ENCODE measurements around the gene HOXB6. TPM values are rescaled to one million over a fixed set of nuclear protein-coding genes. Genes with fewer than 3 reads are reported as not detected.

Gene HOXB6
- polyA plus RNA-seq, 3 donors, result not detected

DNA sequence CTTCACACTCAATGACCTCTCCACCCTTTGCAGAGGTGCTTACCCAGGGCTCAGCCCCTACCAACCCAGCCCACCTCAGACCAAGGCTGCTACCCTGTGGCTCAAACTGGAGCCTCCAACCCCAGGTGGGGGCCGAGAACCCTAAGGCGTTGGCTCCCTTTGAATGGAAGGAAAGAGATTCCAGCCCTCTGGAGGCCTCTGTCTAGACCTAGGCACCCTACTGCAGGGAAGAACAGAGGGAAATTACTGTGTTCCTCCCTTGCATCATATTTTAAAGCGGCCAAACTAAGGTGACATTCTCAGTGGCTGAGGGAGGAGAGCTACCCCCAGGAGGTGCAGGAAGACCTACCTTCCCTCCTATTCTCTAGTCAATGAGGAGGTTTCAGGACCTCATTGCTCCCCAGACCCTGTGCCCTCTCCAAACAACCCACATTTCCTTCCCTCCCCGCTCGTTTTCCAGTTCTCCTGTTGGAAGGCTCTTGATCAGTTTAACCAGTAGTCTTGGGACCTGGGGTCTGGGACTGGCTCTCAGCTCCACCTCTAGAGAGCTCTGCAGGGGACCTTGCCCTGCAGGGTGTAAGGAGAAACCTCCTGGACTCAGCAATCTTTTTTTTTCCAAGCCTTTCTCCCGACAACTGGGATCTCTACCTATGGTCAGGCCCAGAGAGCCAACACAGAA lies 15.8 kb upstream of the HOXB6 start:
- intact Hi-C loops (cut with micrococcal nuclease), result no loop called here
- TF ChIP-seq, protein P1, sequence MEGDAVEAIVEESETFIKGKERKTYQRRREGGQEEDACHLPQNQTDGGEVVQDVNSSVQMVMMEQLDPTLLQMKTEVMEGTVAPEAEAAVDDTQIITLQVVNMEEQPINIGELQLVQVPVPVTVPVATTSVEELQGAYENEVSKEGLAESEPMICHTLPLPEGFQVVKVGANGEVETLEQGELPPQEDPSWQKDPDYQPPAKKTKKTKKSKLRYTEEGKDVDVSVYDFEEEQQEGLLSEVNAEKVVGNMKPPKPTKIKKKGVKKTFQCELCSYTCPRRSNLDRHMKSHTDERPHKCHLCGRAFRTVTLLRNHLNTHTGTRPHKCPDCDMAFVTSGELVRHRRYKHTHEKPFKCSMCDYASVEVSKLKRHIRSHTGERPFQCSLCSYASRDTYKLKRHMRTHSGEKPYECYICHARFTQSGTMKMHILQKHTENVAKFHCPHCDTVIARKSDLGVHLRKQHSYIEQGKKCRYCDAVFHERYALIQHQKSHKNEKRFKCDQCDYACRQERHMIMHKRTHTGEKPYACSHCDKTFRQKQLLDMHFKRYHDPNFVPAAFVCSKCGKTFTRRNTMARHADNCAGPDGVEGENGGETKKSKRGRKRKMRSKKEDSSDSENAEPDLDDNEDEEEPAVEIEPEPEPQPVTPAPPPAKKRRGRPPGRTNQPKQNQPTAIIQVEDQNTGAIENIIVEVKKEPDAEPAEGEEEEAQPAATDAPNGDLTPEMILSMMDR (IDR thresholded peaks at IDR 0.05), result no peak
- peaks cover 94 to 100% (median 95%) of the 10 kb centered on the region in 3 donors for H3K27me3 Mint-ChIP-seq (ENCODE audit: low read depth in 3 of 3)
- Histone ChIP-seq H2AFZ (ENCODE audit: insufficient read depth, low read depth, low read length, poor library complexity, severe bottlenecking) (no peak overlapping the region), H3K9ac (ENCODE audit: insufficient read depth, low read length, poor library complexity, severe bottlenecking) (no peak overlapping the region), H3K4me1 (ENCODE audit: control insufficient read depth in 1 of 2, insufficient read depth in 2 of 2, low read length in 2 of 2) (peaks cover 4 to 9% of the 10 kb centered on the region in 2 donors), H3K4me3 (replicated peaks in 1 of 3; ENCODE audit: low read depth in 2 of 3, low read length in 3 of 3) (no peak overlapping the region), H3K36me3 (replicated peaks in 1 of 2; ENCODE audit: control insufficient read depth in 1 of 2, insufficient read depth in 2 of 2, low read length in 2 of 2) (no peaks in the 10 kb centered on the region), H3K27ac (ENCODE audit: low read depth in 1 of 2, low read length in 2 of 2) (no peak overlapping the region), H4K20me1 (ENCODE audit: insufficient read depth, low read length) (no peaks in the 10 kb centered on the region), H3K4me2 (replicated peaks; ENCODE audit: extremely low read depth, low read length, poor library complexity, severe bottlenecking) (no peak overlapping the region), H3K9me3 (replicated peaks in 1 of 2; ENCODE audit: control insufficient read depth in 1 of 2, insufficient read depth in 1 of 2, low read length in 2 of 2) (peaks cover 4 to 49% of the 10 kb centered on the region in 2 donors), H3K79me2 (ENCODE audit: insufficient read depth, low read length) (no peaks in the 10 kb centered on the region), H3K27me3 (ENCODE audit: control insufficient read depth in 2 of 2, insufficient read depth in 2 of 2, low read length in 2 of 2) (peaks cover 86 to 100% of the 10 kb centered on the region in 2 donors)
- H3K4me3 Mint-ChIP-seq, result peak overlapping the region in 1 of 2 donors; percentile 69
- DNase-seq, result no peak
- H3K27ac Mint-ChIP-seq, result no peak overlapping the region
- H3K4me1 Mint-ChIP-seq, result peaks cover 11% of the 10 kb centered on the region
- peaks cover 0 to 19% (median 6%) of the 10 kb centered on the region in 7 donors for H3K9me3 Mint-ChIP-seq
- peaks cover 3 to 7% of the 10 kb centered on the region in 2 donors for H3K36me3 Mint-ChIP-seq
- 60% methylated on average over 1 of the region's 6 CpGs for WGBS (ENCODE audit: insufficient coverage)

DNA sequence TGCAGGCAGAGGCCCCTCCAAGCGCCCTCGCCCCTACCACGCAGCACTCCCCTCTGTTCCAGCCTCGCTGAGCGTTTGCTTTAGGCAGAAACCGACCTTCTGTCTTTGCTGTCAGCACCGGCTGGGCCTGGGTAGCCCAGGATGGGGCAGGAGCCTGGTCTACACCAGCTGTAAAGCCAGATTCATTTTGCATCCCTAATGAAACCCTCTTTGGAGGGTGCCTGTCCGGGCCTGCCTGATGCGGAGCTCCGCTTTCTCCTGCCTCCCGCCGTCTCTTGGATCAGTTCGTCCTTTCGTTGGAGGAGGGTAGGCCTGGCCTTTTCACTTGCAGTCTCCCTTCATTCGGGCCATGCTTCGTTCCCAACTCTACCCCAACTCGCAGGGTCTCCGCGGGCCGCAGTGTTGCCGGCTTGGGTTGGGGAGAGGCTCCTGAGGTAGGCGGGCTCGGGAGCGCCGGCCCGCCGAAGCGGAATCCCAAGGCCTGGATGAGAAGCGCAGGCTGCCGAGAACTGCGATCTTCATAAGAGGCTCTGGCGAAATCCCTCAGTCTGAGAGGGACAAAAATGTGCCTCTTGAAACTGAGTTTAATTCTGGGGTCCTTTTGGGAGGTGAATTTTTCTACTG lies 15.2 kb upstream of the HOXB6 start:
- no peak overlapping the region for H3K27ac Mint-ChIP-seq
- peaks cover 97 to 100% (median 98%) of the 10 kb centered on the region in 3 donors for H3K27me3 Mint-ChIP-seq (ENCODE audit: low read depth in 3 of 3)
- Histone ChIP-seq H4K20me1 (ENCODE audit: insufficient read depth, low read length) (no peaks in the 10 kb centered on the region), H3K9ac (ENCODE audit: insufficient read depth, low read length, poor library complexity, severe bottlenecking) (no peak overlapping the region), H3K4me3 (replicated peaks in 1 of 3; ENCODE audit: low read depth in 2 of 3, low read length in 3 of 3) (no peak overlapping the region), H3K4me2 (replicated peaks; ENCODE audit: extremely low read depth, low read length, poor library complexity, severe bottlenecking) (no peak overlapping the region), H3K27me3 (ENCODE audit: control insufficient read depth in 2 of 2, insufficient read depth in 2 of 2, low read length in 2 of 2) (peaks cover 87 to 100% of the 10 kb centered on the region in 2 donors), H3K27ac (ENCODE audit: low read depth in 1 of 2, low read length in 2 of 2) (no peak overlapping the region), H3K9me3 (replicated peaks in 1 of 2; ENCODE audit: control insufficient read depth in 1 of 2, insufficient read depth in 1 of 2, low read length in 2 of 2) (peaks cover 4 to 49% of the 10 kb centered on the region in 2 donors), H3K4me1 (ENCODE audit: control insufficient read depth in 1 of 2, insufficient read depth in 2 of 2, low read length in 2 of 2) (peaks cover 0 to 2% of the 10 kb centered on the region in 2 donors), H3K79me2 (ENCODE audit: insufficient read depth, low read length) (no peaks in the 10 kb centered on the region), H2AFZ (ENCODE audit: insufficient read depth, low read depth, low read length, poor library complexity, severe bottlenecking) (no peak overlapping the region), H3K36me3 (replicated peaks in 1 of 2; ENCODE audit: control insufficient read depth in 1 of 2, insufficient read depth in 2 of 2, low read length in 2 of 2) (no peaks in the 10 kb centered on the region)
- TF ChIP-seq, protein P1 (IDR thresholded peaks at IDR 0.05), result no peak
- 84% methylated on average over 23 of the region's 32 CpGs for WGBS (ENCODE audit: insufficient coverage)
- peaks cover 0 to 20% (median 5%) of the 10 kb centered on the region in 7 donors for H3K9me3 Mint-ChIP-seq
- peaks cover 8% of the 10 kb centered on the region for H3K4me1 Mint-ChIP-seq
- no peak for DNase-seq
- peaks cover 3 to 7% of the 10 kb centered on the region in 2 donors for H3K36me3 Mint-ChIP-seq
- intact Hi-C loops (cut with micrococcal nuclease), result loop anchor here in 1 of 2 donors (5.0 kb wide), 2 partner anchors 283 to 593 kb away; no protein-coding TSS in a partner anchor
- H3K4me3 Mint-ChIP-seq, result peak overlapping the region in 1 of 2 donors; percentile 69

Data from CD14-positive monocyte (primary cell).